HG02870 (cell line): ENCODE measurements around the gene LMCD1.

ENCODE experiments used
- ATAC-seq: cut with Tn5 transposase; IDR thresholded peaks from one replicate; pipeline ENCODE4 v1.9.1; 2021; ENCODE audit warnings: mild to moderate bottlenecking, moderate library complexity; ENCODE audit not compliant: unreplicated experiment

LMCD1 gene

DNA sequence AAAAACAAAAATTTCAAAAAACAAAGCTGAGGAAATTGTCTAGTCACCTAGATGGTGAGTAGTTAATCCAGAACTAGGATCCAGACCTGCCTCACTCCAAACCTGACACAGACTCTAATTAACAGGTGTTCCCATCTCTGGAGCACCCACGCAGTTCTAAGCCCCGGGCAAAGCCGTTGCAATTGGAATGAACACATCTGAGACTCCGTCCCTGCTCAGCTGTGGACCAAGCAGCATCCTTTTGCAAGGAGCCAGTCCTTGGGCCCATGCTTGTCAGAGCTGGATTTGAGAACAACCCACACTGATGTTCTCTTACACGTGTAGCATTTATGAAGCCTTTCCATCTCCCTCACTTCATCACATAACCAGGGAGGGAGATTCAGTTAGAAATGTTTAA is 54.8 kb downstream of the LMCD1 start:
- no peak for ATAC-seq

DNA sequence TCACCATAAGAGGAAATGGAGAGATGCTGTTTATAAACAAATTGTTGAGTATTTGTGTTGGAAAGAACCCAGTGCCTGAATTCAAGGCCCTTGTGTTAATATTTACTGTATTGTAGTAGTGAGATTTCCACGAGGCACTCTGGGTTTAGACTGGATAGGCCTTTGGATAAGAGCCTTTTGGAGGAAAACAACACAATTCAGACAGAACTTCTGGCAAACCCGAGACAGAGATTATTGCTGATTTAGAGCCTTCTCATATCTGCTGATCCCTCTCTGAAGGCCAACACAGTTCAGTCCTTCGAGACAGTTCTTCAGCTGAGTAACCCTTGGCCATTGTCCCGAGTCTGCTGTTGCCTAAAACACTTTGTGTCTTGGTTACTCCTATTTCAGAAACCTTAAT is 55.7 kb downstream of the LMCD1 start:
- ATAC-seq, result no peak

DNA sequence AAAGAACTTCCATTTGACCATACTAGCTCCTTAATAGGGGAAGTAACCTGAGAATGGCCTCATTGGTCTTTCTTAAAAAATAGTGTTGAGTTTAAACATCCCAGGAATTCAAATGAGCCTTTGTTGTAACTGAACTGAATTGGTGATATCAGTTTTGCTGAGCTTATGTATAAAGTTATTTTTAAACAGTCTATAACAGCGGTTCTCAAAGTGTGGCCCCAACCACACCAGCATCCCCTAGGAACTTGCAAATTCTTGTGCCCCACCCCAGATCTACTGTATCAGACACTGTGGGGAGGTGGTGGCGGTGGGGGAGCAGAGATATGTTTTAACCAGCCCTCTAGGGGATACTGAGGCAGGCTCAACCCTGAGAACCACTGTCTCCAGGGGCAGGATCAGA is 57.0 kb downstream of the LMCD1 start:
- ATAC-seq, result no peak

- no peak for ATAC-seq
Observed at GRCh38 chr3:8559351-8559750, 57.7 kb downstream of the LMCD1 start.

DNA sequence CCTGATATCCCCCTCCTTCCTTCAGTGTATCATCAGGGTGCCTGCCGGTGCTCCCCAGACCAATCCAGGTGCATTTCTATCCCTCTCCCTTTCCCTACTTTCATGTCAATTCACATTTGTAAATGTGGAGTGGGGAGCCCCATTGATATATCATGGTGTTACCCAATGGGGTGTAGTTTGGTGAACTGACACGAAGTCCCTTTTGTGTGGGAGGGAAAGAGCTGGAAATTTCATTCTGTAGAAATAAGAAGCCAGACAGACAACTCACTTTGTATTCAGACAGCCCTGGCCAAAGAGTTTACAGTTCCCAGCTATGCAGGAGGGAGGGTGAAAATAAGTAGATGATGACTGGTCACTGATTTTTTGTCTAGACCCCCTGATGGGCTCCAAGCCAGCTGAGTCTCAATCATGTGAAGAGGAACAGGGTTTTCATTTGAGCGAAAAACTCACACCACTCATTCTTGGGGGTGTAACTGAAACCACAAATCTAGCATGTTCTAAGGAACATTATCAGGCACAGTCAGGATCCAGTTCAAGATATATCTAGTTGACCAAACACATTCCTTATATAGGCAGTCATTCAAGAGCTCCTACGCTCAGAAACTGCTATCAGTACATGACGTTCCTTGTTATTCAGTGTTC is 58.9 kb downstream of the LMCD1 start:
- ATAC-seq, result no peak

DNA sequence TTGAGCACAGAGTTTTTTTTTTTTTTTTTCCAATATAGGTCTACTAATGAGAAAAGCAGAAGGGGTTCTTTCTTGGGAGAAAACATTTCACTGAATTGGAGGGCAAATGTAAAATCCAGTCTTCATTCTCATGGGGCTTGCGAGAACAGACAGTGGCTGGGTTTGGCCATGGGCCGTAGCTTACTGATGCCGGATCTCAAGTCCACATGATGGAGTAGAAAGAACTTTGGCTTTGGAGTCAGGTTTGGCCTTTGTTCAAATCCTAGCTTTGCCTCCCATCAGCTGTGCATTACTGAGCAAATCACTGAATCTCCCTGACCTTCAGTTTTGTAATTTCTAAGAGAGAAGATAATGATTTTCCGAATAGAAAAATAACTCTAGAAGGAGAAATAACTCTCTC is 59.7 kb downstream of the LMCD1 start:
- ATAC-seq, result no peak

GRCh38 chr3:8562081-8562595 is 60.5 kb downstream of the LMCD1 start:
- no peak for ATAC-seq

- ATAC-seq, result no peak
Observed at GRCh38 chr3:8563146-8563545, 61.5 kb downstream of the LMCD1 start.

- no peak for ATAC-seq
Observed at GRCh38 chr3:8563597-8563996, 62.0 kb downstream of the LMCD1 start.

GRCh38 chr3:8565376-8565775 is 63.8 kb downstream of the LMCD1 start:
- ATAC-seq, result no peak

GRCh38 chr3:8567784-8568575 is 66.4 kb downstream of the LMCD1 start:
- no peak for ATAC-seq

DNA sequence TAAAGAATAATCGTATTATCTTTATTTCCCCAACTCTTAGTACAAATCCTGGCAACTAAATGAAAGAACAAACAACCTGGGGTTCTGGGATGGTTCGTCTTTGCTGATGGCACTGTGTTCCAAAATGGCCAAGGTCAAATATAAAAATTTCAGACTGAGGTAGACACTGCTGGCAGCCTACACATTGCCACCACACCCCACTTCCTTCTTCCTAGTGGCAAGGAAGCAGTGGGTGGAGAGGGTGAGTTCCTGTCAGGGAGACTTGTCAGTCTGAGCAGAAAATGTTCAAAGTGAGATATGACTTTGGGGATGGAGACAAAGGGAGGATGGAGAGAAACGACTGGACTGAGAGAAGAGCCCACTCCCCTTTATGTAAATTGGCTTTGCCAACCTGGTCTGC is 69.6 kb downstream of the LMCD1 start:
- ATAC-seq, result no peak

DNA sequence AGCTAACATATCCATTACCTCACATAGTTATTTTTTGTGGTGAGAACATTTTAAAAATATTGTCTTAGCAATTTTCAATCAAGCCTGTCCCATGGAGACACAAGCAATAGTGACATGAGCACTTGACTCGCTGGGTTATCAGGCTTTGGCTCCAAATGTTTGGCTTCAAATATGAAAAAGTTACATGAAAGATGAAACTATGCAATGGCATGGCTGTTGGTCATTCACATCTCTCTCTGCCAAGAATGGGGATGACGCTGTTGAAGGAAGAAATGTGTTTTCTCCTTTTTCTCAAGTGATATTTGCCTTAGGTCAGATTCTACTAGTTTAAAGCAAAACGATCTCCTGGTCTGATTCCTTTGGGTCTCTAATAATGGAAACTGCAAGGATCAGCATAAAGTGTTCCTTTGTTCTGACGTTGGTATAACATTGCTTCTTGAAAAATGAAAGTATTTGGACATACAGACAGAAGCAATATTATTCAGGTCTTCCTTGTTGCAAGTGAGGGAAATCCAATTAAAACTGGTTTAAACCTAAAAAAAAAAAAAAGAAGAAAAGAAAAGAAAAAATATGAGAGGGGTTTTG is 71.8 kb downstream of the LMCD1 start:
- ATAC-seq, result no peak

DNA sequence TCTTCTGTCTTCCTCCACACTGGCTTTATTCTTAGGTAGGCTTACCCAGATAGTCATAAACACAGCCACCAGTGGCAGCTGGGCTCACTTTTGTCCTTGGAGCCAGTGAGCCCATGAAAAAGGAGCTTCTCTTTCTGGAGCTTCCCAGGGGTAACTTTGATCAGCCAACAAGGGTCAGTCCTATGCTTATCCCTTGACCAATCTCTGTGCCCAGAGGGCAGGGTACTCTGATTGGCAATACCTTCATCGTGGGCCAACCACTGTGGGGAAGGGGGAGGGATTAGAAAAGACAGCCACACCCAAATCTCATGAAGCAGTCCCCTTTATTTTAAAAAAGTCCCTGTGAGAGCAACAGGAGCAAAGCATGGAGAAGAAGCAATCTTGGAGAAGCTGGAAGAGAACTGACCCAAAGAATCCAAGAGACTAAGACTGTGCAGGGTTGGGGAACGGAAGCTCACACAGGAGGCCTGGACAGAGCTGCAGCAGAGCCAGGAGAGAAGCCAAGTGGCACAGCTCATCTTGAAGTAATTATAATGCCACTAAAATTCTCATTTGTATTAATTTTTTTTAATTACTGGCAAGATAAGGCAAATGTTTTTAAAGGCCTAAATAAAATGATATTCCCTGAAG is 72.5 kb downstream of the LMCD1 start:
- no peak for ATAC-seq

GRCh38 chr3:8574670-8575322 is 73.2 kb downstream of the LMCD1 start:
- no peak for ATAC-seq

GRCh38 chr3:8575364-8576104 is 73.9 kb downstream of the LMCD1 start:
- ATAC-seq, result no peak

DNA sequence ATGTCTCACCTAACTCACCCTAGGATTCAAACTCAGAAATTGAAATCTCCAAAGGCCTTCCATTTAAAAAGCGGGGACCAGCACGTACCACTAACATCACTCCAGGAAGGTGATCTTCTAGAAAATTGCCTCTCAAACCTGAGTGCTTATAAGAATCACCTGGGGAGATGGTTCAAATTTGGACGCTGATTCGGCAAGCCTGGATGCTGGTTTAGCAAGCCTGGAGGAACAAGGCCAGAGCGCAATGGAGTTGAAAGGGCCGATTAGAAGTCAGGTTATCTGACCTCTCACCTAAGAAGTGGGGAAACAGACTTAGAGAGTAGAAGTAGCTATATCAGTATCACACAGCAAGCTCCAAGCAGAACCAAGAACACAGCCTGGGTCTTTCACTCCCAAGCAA is 74.8 kb downstream of the LMCD1 start:
- ATAC-seq, result no peak

DNA sequence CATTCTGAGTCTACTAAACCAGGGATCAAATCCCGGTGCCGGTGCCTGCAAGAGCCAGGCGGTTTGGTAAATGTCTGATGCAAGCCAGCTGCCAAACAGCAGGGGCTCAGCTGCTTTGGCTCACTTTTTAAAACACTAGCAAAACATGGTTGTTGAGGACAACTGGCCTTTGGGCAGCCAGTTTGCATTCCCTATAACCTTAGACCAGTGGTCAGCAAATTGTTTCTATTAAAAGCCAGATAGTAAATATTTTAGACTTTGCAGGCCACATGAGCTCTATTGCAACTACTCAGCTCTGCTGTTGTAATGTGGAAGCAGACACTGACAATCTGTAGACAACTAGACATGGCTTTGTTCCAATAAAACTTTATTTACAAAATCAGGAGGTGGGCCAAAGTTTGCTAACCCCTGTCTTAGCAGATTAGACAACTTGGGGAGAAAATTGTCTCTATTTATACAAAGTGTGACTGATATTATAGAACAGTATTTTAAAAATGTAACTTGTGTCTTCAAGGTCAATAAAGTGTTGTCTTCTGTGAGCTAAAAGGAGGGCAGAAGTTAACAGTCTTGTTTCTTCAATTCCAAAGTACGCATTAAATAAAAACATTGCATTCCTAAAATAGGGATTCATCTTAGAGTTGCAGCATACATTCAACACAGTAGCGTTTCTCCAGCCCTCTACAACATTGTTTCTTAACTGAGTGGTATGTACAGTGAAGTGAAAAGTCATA is 75.4 kb downstream of the LMCD1 start:
- ATAC-seq, result no peak

- peak; percentile 34 for ATAC-seq
Observed at GRCh38 chr3:8578282-8578681, 76.7 kb downstream of the LMCD1 start.

DNA sequence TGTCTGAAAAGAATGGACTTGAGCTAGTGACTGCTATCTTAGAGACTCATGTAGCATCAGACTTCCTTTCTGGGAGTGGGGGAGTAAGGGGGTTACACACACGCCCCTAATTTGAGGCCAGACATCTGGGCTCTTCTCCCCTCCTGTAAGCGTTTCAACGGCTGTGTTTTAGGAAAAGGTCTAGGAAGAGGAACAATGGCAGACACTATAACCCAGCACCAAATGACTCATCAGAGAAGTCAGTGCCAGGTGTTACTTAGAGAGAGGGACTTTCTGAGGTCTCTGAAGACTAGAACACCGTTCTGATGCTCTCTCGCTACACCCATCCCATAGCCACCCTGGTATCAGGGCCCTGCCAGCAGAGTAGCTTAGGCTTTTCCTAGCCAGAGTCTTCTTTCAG is 77.5 kb downstream of the LMCD1 start:
- peak; percentile 97 for ATAC-seq
